Fibroblast of lung (primary cell): ENCODE data around the gene AADAT.

Experiments used
- EZH2 ChIP-seq: IDR thresholded peaks from 2 replicates; pipeline ENCODE4 v1.5.1; 2012; ENCODE audit warnings: low read length, control low read depth, mild to moderate bottlenecking; ENCODE audit errors: missing control alignments
- TF ChIP-seq, protein P1 (sequence below), 2 donors: IDR thresholded peaks in 1 of 2; conservative IDR thresholded peaks in 1 of 2; 1 replicate in 1 of 2; 2 replicates in 1 of 2; pipeline ENCODE4 v1.5.1; 2011 to 2012; ENCODE audit warnings: low read length in 2 of 2, control low read depth in 1 of 2, inconsistent platforms in 1 of 2, low read depth in 1 of 2, mild to moderate bottlenecking in 1 of 2

DNA sequence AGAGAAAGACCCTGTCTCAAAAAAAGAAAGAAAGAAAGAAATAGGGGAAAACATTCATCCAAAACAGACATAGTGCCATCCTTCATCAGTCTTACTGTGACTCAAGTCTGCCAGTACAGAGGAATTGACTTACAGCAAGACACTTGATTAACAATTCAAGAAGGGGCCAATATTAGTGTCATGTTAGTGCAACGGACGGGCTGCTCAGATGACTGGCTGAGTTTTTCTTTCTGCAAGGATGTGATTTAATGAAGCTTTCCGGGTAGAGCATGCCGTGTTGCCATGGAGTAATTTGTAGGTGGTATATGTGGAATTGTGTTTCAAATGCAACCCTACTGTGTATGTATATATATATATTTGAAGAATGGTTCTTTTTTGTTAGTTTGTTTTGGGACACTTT is 51.0 kb downstream of the AADAT start:
- TF ChIP-seq, protein P1, sequence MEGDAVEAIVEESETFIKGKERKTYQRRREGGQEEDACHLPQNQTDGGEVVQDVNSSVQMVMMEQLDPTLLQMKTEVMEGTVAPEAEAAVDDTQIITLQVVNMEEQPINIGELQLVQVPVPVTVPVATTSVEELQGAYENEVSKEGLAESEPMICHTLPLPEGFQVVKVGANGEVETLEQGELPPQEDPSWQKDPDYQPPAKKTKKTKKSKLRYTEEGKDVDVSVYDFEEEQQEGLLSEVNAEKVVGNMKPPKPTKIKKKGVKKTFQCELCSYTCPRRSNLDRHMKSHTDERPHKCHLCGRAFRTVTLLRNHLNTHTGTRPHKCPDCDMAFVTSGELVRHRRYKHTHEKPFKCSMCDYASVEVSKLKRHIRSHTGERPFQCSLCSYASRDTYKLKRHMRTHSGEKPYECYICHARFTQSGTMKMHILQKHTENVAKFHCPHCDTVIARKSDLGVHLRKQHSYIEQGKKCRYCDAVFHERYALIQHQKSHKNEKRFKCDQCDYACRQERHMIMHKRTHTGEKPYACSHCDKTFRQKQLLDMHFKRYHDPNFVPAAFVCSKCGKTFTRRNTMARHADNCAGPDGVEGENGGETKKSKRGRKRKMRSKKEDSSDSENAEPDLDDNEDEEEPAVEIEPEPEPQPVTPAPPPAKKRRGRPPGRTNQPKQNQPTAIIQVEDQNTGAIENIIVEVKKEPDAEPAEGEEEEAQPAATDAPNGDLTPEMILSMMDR (conservative IDR thresholded peaks at IDR 0.05 in 1 of 2, IDR thresholded peaks at IDR 0.05 in 1 of 2; ENCODE audit: low read depth in 1 of 2, low read length in 2 of 2): no peak
- no peak for TF ChIP-seq EZH2
